ENCODE results near the gene RXYLT1.

- no peak for TF ChIP-seq CTCF (IDR thresholded peaks at IDR 0.05)
- TF ChIP-seq POLR2A (IDR thresholded peaks at IDR 0.05): no peak
These were observed 36.3 kb downstream of the RXYLT1 start for GRCh38 chr12:63816031-63816430.

All from heart left ventricle (tissue), 13 donors.